ENCODE measurements around the gene ZBTB2. TPM values are rescaled to one million over a fixed set of nuclear protein-coding genes. Genes with fewer than 3 reads are reported as not detected.

Gene ZBTB2
- total RNA-seq, 1 experiment from 2014 or later = 14.3 TPM

- TF ChIP-seq FOXP4 (CRISPR knock-in tag; IDR thresholded peaks at IDR 0.05) (no peak), CREM (CRISPR knock-in tag; IDR thresholded peaks at IDR 0.05) (no peak), TEAD1 (CRISPR knock-in tag; IDR thresholded peaks at IDR 0.05) (no peak), ATF6 (CRISPR knock-in tag; IDR thresholded peaks at IDR 0.05) (no peak), E2F5 (CRISPR knock-in tag; IDR thresholded peaks at IDR 0.05) (no peak), ZMAT4 (CRISPR knock-in tag; IDR thresholded peaks at IDR 0.05) (no peak), OVOL2 (CRISPR knock-in tag; IDR thresholded peaks at IDR 0.05; ENCODE audit: borderline replicate concordance) (no peak), TEAD4 (CRISPR knock-in tag; IDR thresholded peaks at IDR 0.05) (no peak)
Measured at GRCh38 chr6:151379933-151380847, 11.2 kb downstream of the ZBTB2 start (continued).

GRCh38 chr6:151377095-151377494 lies 14.3 kb downstream of the ZBTB2 start:
- Mint-ChIP-seq H3K27me3 (ENCODE audit: low read depth) (no peaks in the 10 kb centered on the region), H3K36me3 (0 out of 2 replicates have a peak, but pooled peaks cover 4% of the 10 kb centered on the region), H3K4me1 (peaks cover 66% of the 10 kb centered on the region), H3K27ac (peak overlapping the region; percentile 42; the same call in 1 of the 2 replicates), H3K9me3 (peaks cover 2% of the 10 kb centered on the region; the same call in 1 of the 2 replicates), H3K4me3 (no peak overlapping the region)
- no peak for ATAC-seq
- ChIA-PET POLR2A (no interaction called here), CTCF (interaction anchor here (0.6 kb wide), 1 partner anchor 355 kb away, joined by 3 read pairs; no protein-coding TSS in a partner anchor)
- no peak for DNase-seq (ENCODE audit: low spot score)
- TF ChIP-seq MXD4 (CRISPR knock-in tag; IDR thresholded peaks at IDR 0.05; ENCODE audit: borderline replicate concordance) = no peak
- no peak for TF ChIP-seq SOX15 (CRISPR knock-in tag; IDR thresholded peaks at IDR 0.05)
- TF ChIP-seq ZNF425 (CRISPR knock-in tag; conservative IDR thresholded peaks at IDR 0.05) = no peak
- no peak for TF ChIP-seq NR3C1 (CRISPR knock-in tag; conservative IDR thresholded peaks at IDR 0.05; ENCODE audit: low read depth)
- TF ChIP-seq OVOL2 (CRISPR knock-in tag; IDR thresholded peaks at IDR 0.05; ENCODE audit: borderline replicate concordance) = no peak
- TF ChIP-seq CTCF (IDR thresholded peaks at IDR 0.05) = no peak
- TF ChIP-seq FOXJ3 (CRISPR knock-in tag; IDR thresholded peaks at IDR 0.05; ENCODE audit: borderline replicate concordance) = no peak
- no peak for TF ChIP-seq AR (CRISPR knock-in tag; IDR thresholded peaks at IDR 0.05)
- no peak for TF ChIP-seq ZNF532 (CRISPR knock-in tag; IDR thresholded peaks at IDR 0.05; ENCODE audit: borderline replicate concordance)
